Kidney epithelial cell (primary cell): Measurements from ENCODE around the gene CRYL1. TPM values are rescaled to one million over a fixed set of nuclear protein-coding genes. Genes with fewer than 3 reads are reported as not detected.

Source experiments
- DNase-seq: peaks from one replicate; pipeline ENCODE4 v3.0.0-alpha.2; 2010; ENCODE audit warnings: low read depth
- H3K27me3 ChIP-seq: 2 replicates; pipeline ENCODE4 v1.6.0; 2011; ENCODE audit warnings: low read length; ENCODE audit not compliant: control insufficient read depth, insufficient read depth
- H3K36me3 ChIP-seq: 2 replicates; pipeline ENCODE4 v1.5.1; 2011; ENCODE audit warnings: low read length; ENCODE audit not compliant: control insufficient read depth, insufficient read depth
- H3K4me3 ChIP-seq: 2 replicates; pipeline ENCODE4 v1.5.1; 2011; ENCODE audit warnings: low read depth, mild to moderate bottlenecking, control low read depth, low read length
- total RNA-seq: library from RNA; depleted of rRNA; stranded (reverse); fragments of >200 nt; gene quantifications from 2 replicates; pipeline ENCODE4 v1.2.3, GENCODE V29; 2015
- TF ChIP-seq, protein P1 (sequence below): IDR thresholded peaks from 2 replicates; pipeline ENCODE4 v1.5.1; 2011; ENCODE audit warnings: mild to moderate bottlenecking, moderate library complexity, low read length, control low read depth, inconsistent platforms; ENCODE audit not compliant: insufficient read depth, poor library complexity, severe bottlenecking

CRYL1 gene
- total RNA-seq, 1 donor from 2014 or later = 36.4 TPM

DNA sequence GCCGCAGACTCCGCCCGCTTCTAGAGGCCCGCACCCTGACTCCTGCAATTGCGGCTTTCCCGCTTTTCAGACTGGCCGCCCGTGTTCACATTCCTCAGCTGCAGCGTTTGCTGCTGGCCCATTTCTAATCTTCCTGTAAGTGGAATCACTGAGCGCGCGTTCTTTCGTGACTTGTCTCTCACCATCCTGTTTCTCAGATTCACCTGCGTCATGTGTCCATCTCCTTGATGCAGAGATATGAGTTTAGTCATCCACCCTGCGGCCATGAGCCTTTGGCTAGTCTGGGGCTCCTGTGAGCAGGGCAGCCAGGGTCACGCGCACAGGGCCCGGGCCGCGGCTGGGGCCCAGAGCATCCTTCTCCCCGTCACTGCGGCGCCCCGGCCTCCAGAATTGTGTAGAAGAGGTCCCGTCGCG, 110.0 kb downstream of the CRYL1 start:
- TF ChIP-seq, protein P1, sequence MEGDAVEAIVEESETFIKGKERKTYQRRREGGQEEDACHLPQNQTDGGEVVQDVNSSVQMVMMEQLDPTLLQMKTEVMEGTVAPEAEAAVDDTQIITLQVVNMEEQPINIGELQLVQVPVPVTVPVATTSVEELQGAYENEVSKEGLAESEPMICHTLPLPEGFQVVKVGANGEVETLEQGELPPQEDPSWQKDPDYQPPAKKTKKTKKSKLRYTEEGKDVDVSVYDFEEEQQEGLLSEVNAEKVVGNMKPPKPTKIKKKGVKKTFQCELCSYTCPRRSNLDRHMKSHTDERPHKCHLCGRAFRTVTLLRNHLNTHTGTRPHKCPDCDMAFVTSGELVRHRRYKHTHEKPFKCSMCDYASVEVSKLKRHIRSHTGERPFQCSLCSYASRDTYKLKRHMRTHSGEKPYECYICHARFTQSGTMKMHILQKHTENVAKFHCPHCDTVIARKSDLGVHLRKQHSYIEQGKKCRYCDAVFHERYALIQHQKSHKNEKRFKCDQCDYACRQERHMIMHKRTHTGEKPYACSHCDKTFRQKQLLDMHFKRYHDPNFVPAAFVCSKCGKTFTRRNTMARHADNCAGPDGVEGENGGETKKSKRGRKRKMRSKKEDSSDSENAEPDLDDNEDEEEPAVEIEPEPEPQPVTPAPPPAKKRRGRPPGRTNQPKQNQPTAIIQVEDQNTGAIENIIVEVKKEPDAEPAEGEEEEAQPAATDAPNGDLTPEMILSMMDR = no peak
- no peaks in the 10 kb centered on the region for H3K27me3 ChIP-seq
- H3K4me3 ChIP-seq = no peak overlapping the region
- no peak for DNase-seq
- no peaks in the 10 kb centered on the region for H3K36me3 ChIP-seq

GRCh38 chr13:20415306-20415679, 110.4 kb downstream of the CRYL1 start:
- no peaks in the 10 kb centered on the region for H3K27me3 ChIP-seq
- DNase-seq = no peak
- no peaks in the 10 kb centered on the region for H3K36me3 ChIP-seq
- H3K4me3 ChIP-seq = no peak overlapping the region
- TF ChIP-seq, protein P1 = no peak

DNA sequence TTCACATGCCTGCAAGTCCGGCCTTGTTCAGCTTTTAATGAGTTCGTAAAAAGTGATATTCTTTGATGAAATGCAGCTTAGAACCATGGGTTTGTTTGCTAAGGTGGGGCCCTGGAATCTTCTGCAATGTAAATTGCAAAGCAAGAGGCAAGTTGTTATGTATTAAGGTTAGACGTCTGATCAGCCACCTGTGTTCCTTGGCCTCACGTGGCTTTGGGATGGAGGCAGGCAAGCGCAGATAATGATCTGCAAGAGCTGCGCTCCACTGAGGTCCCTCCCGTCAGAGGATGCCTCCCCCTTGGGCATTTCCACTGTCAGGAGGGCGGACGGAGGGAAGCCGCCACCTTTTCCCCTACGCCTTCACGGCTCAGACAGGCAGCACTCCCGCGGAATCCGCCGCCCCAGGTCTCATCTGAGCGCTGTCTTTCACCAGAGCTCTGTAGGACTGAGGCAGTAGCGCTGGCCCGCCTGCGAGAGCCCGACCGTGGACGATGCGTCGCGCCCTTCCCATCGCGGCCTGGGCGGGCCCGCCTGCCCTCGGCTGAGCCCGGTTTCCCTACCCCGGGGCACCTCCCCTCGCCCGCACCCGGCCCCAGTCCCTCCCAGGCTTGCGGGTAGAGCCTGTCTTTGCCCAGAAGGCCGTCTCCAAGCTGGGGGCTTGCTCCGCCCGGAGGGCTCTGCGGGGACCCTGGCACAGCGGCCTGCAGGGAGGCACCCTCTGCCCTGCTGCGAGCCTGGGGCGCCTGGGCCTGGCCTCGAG, 110.9 kb downstream of the CRYL1 start:
- Histone ChIP-seq H3K27me3 (no peaks in the 10 kb centered on the region), H3K36me3 (no peaks in the 10 kb centered on the region), H3K4me3 (no peak overlapping the region)
- no peak for DNase-seq
- TF ChIP-seq, protein P1 = no peak

- DNase-seq = no peak
- Histone ChIP-seq H3K4me3 (no peak overlapping the region), H3K36me3 (no peaks in the 10 kb centered on the region), H3K27me3 (no peaks in the 10 kb centered on the region)
- TF ChIP-seq, protein P1 = no peak
Observed at GRCh38 chr13:20412691-20413355, 112.8 kb downstream of the CRYL1 start.

DNA sequence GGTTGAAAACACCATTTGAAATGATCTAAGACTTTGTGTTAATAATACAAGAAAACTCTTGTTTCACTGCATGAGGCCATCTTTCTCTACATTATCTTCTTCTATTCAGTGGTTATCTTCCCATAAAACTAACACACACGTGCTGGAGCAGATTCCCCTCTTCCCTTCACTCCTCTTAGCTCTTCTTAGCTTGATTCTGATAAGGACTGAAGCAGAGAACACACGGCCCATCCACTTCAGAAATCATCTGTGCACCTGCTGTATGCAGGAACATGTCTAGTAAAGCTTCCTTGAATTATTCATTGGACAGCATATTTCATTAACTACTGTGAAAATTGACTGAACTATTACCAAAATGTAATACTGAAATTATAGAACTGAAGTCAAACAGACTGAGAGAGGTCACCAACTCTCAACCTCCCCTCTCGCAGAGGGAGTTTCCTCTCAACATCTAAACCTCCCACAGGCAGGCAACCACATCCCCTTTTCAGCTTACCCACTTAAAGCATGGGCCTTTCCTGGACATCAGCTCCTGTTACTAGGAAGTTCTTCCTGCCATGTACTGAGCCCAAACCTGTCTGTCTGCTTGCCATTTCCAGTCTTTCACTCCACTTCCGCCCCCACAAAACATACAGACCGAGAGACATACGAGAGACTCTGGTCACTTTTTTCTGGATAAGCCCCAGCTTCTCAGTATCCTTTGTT, 113.9 kb downstream of the CRYL1 start:
- no peaks in the 10 kb centered on the region for H3K27me3 ChIP-seq
- H3K4me3 ChIP-seq = no peak overlapping the region
- TF ChIP-seq, protein P1 = no peak
- DNase-seq = no peak
- no peaks in the 10 kb centered on the region for H3K36me3 ChIP-seq
